GM19025 (cell line): ENCODE results near the gene CLRN3.

Experiments used
- ATAC-seq: cut with Tn5 transposase; IDR thresholded peaks from one replicate; pipeline ENCODE4 v1.9.1; 2021; ENCODE audit warnings: mild to moderate bottlenecking, low read depth, moderate library complexity; ENCODE audit not compliant: unreplicated experiment

CLRN3 gene

GRCh38 chr10:127892743-127893142 lies at the start of gene CLRN3:
Gene CLRN3 (minus strand): TSS chr10:127892941. CDS start chr10:127892784, 157 bp downstream.
- ATAC-seq, result no peak

- no peak for ATAC-seq
These were observed 48.3 kb upstream of the CLRN3 start for GRCh38 chr10:127940866-127941640.

DNA sequence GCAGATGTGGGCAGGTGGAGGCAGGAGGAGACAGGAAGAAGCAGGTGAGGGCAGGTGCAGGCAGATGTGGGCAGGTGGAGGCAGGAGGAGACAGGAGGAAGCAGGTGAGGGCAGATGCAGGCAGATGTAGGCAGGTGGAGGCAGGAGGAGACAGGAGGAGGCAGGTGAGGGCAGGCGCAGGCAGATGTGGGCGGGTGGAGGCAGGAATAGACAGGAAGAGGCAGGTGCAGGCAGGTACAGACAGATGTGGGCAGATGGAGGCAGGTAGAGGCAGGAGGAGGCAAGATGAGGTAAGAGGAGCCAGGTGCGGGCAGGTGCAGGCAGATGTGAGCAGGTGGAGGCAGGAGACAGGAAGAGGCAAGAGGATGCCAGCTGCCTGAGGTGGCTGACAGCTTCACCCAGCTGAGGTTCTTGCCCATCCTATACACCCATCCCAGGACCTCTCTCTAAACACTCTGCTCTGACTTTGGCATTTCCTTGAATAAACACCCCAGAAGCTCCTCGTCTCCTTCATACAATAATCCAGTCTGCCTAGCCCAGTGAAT lies 47.1 kb upstream of the CLRN3 start:
- ATAC-seq, result no peak

DNA sequence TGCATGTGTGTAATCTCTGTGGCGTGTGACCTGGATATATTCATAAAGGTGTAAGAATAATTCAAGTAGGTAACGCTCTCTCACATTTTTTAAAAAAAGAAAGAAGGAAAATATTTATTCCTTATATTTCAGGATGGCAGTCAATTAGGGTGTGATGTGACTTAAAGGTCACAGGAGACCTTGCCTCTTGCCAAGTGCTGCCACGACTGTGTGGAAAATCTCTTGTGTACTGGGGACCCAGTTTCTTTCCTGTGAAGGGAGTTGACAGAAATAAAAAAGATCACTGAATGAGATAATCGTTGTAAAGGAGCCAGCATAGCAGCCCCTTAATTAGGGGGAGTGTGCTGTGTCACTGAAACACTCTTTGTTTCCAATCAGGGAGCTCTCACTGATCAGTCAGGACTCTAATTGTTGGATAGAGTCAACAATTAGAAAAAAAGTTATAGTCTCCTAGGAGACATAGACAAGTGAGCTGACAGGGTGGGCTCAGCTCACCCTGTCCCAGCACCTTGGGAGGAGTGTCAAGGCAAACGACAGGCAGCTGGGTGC lies 45.2 kb upstream of the CLRN3 start:
- no peak for ATAC-seq

DNA sequence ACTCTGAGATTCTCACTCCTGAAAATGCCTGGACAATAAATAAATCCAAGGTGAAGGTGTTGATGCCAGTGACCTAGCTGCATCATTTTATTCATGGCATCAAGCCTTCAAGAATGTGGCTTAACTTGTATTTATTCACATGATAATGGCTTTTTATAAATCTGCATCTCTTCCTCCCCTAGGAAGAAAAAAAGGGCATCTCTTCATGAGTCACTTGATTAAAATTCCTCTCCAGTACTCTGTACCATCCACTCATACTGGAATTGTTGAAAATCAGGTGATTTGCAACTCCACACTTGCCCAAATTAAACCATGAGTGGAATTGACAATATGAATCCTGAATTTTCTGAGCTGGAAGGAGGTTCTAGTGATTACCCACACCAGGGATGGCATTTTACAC lies 44.3 kb upstream of the CLRN3 start:
- ATAC-seq, result no peak

DNA sequence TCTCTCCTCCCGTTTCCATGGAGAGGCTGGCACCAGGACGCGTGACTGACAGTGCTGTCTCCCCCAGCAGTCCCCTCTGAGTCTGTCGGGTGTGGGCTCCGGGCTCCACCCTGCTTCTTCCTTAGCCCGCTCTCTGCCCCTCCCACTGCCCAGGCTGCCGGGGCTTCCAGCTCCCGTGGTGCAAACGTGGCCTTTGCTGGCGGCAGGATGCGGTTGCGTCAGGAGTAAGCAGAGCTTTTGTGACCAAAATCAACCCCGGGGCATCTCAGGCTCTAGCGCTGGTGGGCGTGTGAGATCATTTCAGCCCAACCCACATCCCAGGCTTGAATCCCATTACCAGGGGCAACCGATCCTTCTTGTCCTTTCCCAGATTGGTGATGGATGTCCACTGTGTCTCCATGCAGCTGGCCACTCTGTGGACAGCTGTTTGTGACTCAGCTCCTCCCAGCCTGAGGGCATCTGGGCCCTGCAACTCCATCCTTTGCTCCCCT lies 42.4 kb upstream of the CLRN3 start:
- ATAC-seq, result no peak

- no peak for ATAC-seq
These were observed 41.6 kb upstream of the CLRN3 start for GRCh38 chr10:127934383-127934782.

DNA sequence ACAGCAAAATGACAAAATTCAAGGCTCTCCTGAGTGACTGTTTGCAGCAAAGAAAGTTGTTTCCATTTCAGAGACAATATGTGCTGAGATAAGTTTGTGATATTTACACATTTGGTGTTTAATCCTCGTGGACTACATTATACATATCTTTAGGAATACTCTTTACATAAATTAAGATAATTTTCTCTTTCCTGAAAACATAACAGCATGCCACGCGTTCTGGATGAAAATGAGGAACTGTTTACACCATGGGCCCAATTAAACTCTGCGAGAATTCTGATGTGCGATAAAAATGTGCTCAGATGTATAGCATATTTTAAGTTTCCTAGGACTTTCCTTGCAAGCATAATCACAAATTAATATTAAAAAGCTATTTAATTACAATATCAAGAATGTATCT lies 40.5 kb upstream of the CLRN3 start:
- ATAC-seq, result no peak

DNA sequence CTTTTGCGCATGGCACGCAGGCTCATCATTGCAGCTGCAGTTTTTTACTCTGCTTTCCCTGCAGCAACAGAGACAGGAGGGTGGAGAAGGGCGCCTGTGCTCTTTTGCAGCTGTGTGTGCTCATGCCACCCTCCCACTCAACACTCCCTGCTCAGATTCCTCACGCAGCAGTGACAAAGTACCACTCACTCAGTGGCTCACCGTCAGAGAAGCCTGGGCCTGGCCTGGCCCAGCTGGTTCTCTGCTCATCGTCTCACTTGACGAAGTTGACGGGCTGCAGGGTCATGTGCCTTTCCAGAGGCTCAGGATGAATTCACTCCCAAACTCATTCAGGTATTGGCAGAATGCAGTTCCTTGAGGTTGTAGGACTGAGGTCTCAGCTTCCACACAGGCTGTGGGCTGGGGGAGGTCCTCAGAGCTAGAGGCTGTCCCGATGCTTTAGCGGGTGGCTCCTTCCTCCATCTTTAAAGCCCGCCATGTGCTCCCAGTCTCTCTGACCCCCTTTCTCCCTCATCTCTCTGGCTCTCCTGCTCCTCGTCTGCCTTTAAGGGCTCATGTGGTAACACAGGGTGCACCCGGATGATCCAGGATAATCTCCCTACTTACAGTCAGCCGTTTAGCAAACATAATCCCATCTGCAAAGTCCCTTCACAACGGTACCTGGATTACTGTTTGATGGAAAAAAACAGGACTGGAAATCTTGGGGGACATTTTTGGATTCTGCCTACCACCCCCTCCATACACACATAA lies 40.0 kb upstream of the CLRN3 start:
- ATAC-seq, result no peak

DNA sequence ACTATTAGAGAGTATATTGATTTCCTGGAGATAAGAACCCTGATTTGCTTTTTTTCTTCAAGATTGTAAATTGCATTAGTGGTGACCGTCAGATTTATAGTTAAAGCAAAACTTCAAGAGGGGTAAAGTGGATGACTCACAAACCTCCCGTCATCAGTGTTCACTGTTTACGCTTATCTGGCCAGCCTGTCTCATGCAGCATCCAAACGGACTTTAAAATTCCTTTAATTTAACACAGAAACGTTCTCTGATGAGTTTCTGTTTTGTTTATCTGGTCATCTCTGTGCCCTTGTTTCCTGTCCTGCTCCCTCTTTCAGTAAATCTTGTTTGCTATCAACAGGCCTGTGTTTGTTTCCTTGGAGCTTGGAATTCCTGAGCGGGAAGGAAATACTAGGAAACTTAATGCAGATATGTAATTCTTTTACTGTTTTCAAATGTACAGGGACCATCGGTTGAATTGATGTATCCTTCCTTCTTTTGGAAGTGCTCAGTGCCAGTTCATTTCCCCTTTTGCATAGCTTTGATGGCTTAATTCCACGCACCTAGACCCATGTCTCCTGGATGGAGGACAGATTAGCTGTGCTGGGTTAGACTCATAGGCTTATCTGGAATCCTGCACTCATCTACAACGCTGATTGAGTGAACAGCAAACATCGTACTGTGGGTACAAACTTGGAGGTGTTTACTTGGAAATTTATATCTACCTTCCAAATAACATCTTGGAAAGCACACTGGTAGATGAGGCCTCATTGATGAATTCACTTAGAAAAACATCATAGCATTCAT lies 35.5 kb upstream of the CLRN3 start:
- ATAC-seq, result no peak

DNA sequence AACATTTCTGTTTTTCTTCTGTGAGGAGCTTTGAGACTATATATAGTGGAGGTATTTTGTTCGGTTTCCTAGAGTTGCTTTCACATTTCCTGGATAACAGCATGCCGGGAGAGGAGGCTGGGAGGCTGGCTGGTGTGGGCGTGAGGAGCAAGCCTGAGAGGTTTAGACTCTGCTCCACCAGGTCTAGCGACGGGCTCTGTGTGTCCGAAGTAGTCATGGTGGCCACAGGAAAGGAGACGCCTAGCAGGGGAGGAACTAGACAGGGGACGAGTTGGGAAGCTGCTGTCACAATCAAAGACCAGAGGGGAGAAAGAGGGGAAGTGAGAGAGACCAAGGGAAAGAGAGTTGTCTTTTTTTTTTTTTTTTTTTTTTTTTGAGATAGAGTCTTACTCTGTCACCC lies 33.7 kb upstream of the CLRN3 start:
- ATAC-seq, result no peak

GRCh38 chr10:127925471-127926207 lies 32.9 kb upstream of the CLRN3 start:
- ATAC-seq, result no peak

- no peak for ATAC-seq
These were observed 30.9 kb upstream of the CLRN3 start for GRCh38 chr10:127923646-127924045.

DNA sequence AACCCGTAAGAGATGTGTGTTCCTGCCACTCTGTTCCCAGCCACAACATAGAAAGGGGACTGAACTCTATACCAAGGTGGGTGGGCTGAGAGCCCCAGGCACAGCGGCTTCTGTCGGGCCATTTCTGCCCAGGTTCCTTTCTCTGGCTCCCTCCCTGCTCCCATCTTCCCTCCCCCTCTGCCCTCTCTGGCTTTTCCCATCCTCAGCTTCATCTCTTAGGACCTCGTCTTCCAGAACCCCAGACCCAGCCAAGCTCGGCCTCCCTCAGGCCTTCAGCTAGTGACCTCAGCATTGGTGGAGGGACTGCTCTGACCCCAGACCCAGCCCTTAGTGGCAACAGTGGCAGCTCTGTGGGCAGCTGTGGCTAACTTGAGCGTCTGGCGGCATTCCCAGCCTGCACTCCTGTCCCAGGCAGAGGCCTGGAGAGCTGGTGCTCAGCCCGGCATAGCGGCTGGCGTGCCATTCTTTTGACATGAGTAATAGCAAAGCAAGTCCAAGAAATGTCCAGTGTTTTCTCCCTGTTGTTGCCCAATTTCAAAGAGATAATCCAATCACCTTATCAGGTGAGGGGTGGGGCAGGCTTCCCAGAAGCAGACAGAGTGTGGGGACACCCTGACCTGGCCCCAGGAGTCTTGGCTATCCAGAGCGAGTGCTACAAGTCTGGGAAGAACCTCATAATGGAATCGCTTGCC lies 30.1 kb upstream of the CLRN3 start:
- no peak for ATAC-seq

DNA sequence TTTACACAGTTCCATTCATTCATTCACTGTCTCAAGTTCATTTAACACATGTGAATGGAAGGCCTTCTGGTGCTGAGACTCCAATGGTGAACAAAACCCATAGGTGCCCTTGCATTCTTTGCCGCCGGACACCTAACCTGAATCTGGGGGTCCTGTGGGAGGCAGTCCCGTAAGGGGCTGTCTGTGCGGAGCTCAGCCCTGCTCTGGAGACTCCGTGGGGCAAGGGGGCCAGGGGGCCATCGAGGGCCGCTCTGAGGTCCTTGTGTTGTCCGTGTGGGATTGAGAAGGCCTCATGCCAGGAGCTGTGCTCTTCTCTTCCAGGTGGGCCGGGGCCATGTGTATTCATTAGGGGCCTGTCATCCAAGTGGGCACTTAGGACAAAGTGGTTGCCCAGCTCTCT lies 29.5 kb upstream of the CLRN3 start:
- ATAC-seq, result no peak

DNA sequence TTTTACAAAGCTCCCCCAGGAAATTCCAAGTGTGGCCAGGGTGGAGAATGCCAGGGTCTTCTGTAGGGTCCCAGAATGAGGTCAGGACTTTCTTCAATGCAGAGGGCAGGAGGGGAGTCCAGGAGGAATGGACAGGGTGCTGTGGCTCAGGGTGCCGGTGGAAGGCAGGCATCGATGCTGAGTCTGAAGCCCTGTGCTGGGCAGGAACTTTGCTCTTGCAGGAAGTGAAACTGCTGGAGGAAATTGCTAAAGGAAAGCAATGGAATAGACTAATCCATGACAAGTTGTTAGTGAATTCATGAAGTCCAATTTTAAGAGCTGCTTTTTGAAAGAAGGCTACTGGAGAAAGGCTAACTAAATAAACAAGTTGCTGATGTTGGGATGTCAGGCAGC lies 29.0 kb upstream of the CLRN3 start:
- ATAC-seq, result no peak

DNA sequence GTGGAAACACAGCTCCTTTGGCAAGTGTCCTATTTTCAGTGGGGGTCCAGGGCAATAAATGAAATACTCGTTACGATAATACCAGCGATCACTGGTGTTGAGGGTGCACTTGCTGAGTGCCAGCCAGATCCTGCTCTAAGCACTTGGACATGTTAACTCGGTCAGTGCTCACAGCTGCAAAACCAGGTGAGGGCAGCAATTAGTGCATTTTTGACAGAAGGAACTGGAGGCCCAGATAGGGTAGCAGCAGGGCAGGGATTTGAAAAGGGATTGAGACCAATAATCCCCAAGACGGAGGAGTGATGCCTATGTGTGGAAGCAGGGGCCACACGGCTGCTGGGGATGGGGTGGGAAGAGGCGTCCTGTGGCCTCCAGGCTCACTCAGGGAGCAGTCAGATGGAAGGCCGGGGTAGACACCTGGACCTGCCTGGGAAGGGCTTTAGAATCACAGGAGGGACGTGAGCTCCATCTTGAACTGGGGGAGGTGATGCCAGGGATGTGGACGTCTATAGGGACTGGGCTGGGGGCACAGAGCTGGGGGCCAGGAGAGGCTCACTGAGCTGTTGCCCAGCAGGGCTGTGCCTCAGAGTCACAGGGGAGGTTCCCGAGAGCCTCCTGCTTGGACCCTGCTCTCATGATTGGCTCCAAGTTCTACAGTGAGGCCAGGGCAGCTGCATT lies 28.5 kb upstream of the CLRN3 start:
- ATAC-seq, result no peak

DNA sequence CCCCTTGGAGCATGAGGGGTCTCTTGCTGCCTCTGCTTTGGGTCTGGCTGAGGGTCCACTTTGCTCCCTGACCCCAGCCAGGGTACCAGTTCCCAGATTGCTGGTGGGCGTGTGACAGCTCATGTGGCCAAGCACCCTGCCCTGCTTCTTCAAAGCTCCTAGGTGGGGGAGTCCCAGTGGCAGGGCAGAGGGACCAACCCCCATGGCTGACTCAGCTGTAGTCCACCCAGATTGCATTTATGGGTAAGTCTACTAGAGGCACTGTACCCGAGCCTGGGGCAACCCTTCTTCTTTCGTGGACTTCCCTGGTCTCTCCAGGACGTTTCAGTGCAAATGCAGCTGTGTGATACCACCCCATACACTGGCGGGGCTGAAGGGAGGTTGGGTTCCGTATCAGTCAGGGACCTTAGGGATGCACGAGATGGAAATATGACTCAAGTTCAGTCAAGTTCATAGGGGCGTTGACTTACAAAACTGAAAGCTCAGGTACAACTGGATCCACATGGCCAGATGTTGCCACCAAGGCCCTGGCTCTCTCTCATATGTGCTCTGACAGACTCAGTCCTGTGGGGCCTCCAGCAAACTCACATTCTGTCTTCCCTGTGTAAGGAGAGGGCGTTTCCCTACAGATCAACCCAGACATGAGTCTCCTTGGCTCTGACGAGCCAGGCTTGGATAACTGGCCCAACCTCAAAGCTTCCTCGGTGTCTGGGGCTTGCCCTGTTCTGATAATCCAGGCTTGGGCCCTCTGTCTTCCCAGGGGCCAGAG lies 27.7 kb upstream of the CLRN3 start:
- no peak for ATAC-seq
